Adrenal gland (tissue), 12 donors: ENCODE results near the gene PKP3. TPM values are rescaled to one million over a fixed set of nuclear protein-coding genes. Genes with fewer than 3 reads are reported as not detected.

ENCODE experiments used
- DNase-seq, 7 donors: peaks; one replicate each; pipeline ENCODE4 v3.0.0-alpha.2; 2019 to 2020
- H3K27ac ChIP-seq, 5 donors: fragments of 200-600 bp; sonication (generic) in 4 of 5; 1 replicate in 3 of 5; 2 replicates in 2 of 5; pipeline versions ENCODE4 v1.5.1 to v1.8.0; 2016 to 2020; ENCODE audit warnings: mild to moderate bottlenecking in 1 of 5
- H3K27me3 ChIP-seq: fragments of 200-600 bp; 2 replicates; pipeline ENCODE4 v1.8.0; 2021
- H3K36me3 ChIP-seq, 2 donors: fragments of 200-600 bp; replicated peaks in 1 of 2; 1 replicate in 1 of 2; 2 replicates in 1 of 2; pipeline versions ENCODE4 v1.5.1 to v1.8.0; 2018 to 2022
- H3K4me1 ChIP-seq, 2 donors: fragments of 200-600 bp; replicated peaks in 1 of 2; 1 replicate in 1 of 2; 2 replicates in 1 of 2; pipeline versions ENCODE4 v1.5.1 to v1.8.0; 2018 to 2021
- H3K4me3 ChIP-seq, 4 donors: fragments of 200-600 bp; sonication (generic) in 3 of 4; one replicate each; pipeline ENCODE4 v1.5.1; 2016 to 2018
- H3K9me3 ChIP-seq, 3 donors: fragments of 200-600 bp; sonication (generic) in 1 of 3; replicated peaks in 1 of 3; 1 replicate in 2 of 3; 2 replicates in 1 of 3; pipeline versions ENCODE4 v1.5.1 to v1.8.0; 2016 to 2021
- POLR2A ChIP-seq, 2 donors: fragments of 450-650 bp; IDR thresholded peaks; one replicate each; pipeline ENCODE4 v1.6.1; 2017; ENCODE audit warnings: antibody characterized with exemption in 2 of 2, mild to moderate bottlenecking in 2 of 2, moderate library complexity in 1 of 2
- WGBS, 4 donors: extraction: QIAGEN DNeasy Blood & Tissue Kit in 2 of 4; methylation state at CpG; one replicate each; pipeline versions ENCODE4 v1.1.5 to v1.1.7; 2013 to 2017; 5-methylcytosine and 5-hydroxymethylcytosine counted together
- intact Hi-C, 2 donors: fragments of 100-400 bp; cut with DNase I; formaldehyde crosslinking; loops; one replicate each; pipeline versions ENCODE4 v1.14.1 to v1.15.0; 2022 to 2023
- polyA plus RNA-seq, 3 donors: library from polyadenylated mRNA; stranded (reverse); fragments of 200-250 nt in 2 of 3; fragments of 350-450 nt in 1 of 3; fragmentation: Illumina TruSeq in 1 of 3; extraction: RNeasy Lipid Tissue Mini Kit (QIAGEN cat#74804) in 1 of 3; gene quantifications; one replicate each; pipeline ENCODE4 v1.2.3, GENCODE V29; 2013 to 2014
- total RNA-seq, 9 donors: library from RNA; depleted of rRNA in 4 of 9; stranded (reverse); fragments of >200 nt in 4 of 9; fragments of 120-200 nt in 1 of 9; fragmentation: NEBNext Ultra II Directional in 1 of 9; extraction: Animal tissue kit (Norgen Biotek cat#: 25700) in 1 of 9; gene quantifications; one replicate each; pipeline versions ENCODE4 v1.1.0 to v1.2.4, GENCODE V29; 2013 to 2023
- TF ChIP-seq, protein P1 (sequence below), 6 experiments: fragments of 450-650 bp in 4 of 6; fragments of 200-600 bp in 2 of 6; sonication (generic) in 1 of 6; IDR thresholded peaks; 1 replicate in 5 of 6; 2 replicates in 1 of 6; pipeline versions ENCODE4 v1.5.1 to v1.8.0; 2016 to 2021; ENCODE audit warnings: antibody characterized with exemption in 6 of 6, mild to moderate bottlenecking in 2 of 6, moderate library complexity in 1 of 6
- donor health status: healthy with polysubstance abuse.
- donor health status: Bipolar disorder and iron deficiency.
- donor health status: DM: yes; HTN: yes; CAD: no.
- donor health status: DM: no; HTN: no; CAD: no.
- donor health status: DM: no; HTN: no; CAD: no.
- donor health status: DM: yes; HTN: yes; CAD: no.

Gene PKP3
- total and polyA plus RNA-seq, 12 donors, result 0.37 to 0.65 (median 0.55) TPM; not detected in 8

DNA sequence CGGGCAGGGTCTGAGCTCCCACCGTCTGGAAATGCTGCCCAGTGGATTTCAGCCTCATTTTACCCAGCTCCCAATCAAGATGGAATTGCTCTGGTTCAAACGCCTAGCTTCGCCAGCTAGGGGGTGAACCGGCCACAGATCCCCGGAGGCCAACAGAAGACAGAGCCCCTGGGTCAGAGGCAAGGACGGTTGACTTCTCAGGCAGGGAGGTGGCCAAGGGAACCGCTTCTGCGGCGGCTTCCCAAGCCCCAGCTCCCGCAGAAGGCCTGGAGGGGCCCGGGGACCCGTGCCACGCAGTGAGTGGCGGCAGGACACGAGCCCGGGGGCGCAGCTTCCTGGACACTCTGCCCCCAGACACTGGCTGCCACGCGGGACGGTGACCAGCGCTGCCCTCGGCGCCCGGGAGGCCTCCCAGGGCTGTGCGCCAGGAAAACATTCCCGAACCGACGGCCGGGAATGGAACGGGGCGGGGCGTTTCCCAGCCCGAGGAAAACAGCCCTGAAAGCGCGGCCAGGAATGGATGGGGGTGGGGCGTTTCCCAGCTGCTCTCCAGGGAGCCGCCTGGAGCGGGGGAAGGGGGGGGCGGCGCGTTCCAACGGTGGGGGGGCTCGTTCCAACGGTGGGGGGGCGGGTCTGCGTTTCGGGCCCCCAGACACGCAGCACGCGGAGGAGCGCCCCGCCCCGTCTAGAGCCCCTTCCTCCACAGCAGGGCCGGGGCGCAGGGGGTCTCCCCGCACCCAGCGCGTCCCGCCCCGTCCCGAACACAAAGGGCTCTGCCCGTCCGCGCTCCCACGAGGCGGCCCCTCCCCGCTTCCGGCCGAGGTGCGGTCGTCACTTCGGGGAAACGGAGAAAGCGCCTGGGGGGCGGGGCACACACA, 38.2 kb upstream of the PKP3 start:
- peak overlapping the region in 2 of 4 donors; percentile 26 to 52 for H3K4me3 ChIP-seq
- no peaks in the 10 kb centered on the region for H3K9me3 ChIP-seq
- peak; percentile 87 to 96 (median 91) for DNase-seq
- WGBS, 4 donors, result 5 to 25% (median 9%) methylated on average over 12 to 74 of the region's 76 CpGs
- H3K36me3 ChIP-seq, result no peaks in the 10 kb centered on the region
- H3K27ac ChIP-seq, result peak overlapping the region; percentile 86 to 100 (median 92)
- H3K4me1 ChIP-seq, result peaks cover 9 to 13% of the 10 kb centered on the region in 2 donors
- intact Hi-C loops, result loop anchor here in 1 of 2 donors (5.0 kb wide), 1 partner anchor 49 kb away; the partner anchor contains the start of gene IFITM2
- TF ChIP-seq, protein P1, sequence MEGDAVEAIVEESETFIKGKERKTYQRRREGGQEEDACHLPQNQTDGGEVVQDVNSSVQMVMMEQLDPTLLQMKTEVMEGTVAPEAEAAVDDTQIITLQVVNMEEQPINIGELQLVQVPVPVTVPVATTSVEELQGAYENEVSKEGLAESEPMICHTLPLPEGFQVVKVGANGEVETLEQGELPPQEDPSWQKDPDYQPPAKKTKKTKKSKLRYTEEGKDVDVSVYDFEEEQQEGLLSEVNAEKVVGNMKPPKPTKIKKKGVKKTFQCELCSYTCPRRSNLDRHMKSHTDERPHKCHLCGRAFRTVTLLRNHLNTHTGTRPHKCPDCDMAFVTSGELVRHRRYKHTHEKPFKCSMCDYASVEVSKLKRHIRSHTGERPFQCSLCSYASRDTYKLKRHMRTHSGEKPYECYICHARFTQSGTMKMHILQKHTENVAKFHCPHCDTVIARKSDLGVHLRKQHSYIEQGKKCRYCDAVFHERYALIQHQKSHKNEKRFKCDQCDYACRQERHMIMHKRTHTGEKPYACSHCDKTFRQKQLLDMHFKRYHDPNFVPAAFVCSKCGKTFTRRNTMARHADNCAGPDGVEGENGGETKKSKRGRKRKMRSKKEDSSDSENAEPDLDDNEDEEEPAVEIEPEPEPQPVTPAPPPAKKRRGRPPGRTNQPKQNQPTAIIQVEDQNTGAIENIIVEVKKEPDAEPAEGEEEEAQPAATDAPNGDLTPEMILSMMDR (IDR thresholded peaks at IDR 0.05), result no peak
- peak; percentile 31 to 44 for TF ChIP-seq POLR2A (IDR thresholded peaks at IDR 0.05)
- no peaks in the 10 kb centered on the region for H3K27me3 ChIP-seq

DNA sequence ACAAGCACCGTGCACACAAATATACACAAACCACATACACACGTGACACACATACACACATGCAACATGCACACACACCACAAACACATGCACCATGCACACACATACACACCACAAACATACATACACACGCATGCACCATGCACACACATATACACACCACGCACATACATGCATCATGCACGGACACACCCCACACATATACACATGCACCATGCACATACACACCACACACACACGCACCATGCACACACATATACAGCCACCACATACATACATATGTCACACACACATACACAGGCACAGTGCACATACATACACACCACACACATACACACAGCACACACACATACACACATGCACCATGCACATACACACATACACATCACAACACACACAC, 37.4 kb upstream of the PKP3 start:
- intact Hi-C loops, result loop anchor here in 1 of 2 donors (5.0 kb wide), 1 partner anchor 49 kb away; the partner anchor contains the start of gene IFITM2

DNA sequence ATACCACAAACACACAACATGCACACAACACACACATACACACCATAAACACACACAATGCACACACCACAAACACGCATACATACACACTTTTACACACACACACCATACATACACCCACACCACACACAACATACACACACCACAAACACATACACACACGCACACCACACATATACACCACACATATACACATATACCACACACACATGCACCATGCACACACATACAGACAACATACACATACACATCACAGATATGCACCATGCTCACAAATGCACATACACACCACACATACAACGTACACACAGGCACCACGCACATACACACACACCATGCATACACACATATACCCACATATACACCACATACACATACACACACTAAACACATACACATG, 36.4 kb upstream of the PKP3 start:
- DNase-seq, result no peak
- Histone ChIP-seq H3K27me3 (no peaks in the 10 kb centered on the region), H3K4me1 (peaks cover 9 to 12% of the 10 kb centered on the region in 2 donors), H3K36me3 (no peaks in the 10 kb centered on the region), H3K27ac (no peak overlapping the region), H3K4me3 (no peak overlapping the region), H3K9me3 (no peaks in the 10 kb centered on the region)
- TF ChIP-seq, protein P1 (IDR thresholded peaks at IDR 0.05), result no peak
- TF ChIP-seq POLR2A (IDR thresholded peaks at IDR 0.05), result no peak
- intact Hi-C loops, result loop anchor here in 1 of 2 donors (5.0 kb wide), 1 partner anchor 50 kb away; the partner anchor contains the start of gene IFITM2
- WGBS, 4 donors, result 91 to 96% (median 94%) methylated on average over 4 of the region's 4 CpGs

More for the DNA sequence above, 37.4 kb upstream of the PKP3 start:
- no peaks in the 10 kb centered on the region for H3K9me3 ChIP-seq
- 72 to 78% (median 75%) methylated on average over 6 of the region's 6 CpGs for WGBS, 4 donors
- no peak overlapping the region for H3K4me3 ChIP-seq
- no peak overlapping the region for H3K27ac ChIP-seq
- no peak for TF ChIP-seq POLR2A (IDR thresholded peaks at IDR 0.05)
- TF ChIP-seq, protein P1 (IDR thresholded peaks at IDR 0.05), result no peak
- no peaks in the 10 kb centered on the region for H3K36me3 ChIP-seq
- no peaks in the 10 kb centered on the region for H3K27me3 ChIP-seq
- H3K4me1 ChIP-seq, result peaks cover 9 to 13% of the 10 kb centered on the region in 2 donors
- no peak for DNase-seq

DNA sequence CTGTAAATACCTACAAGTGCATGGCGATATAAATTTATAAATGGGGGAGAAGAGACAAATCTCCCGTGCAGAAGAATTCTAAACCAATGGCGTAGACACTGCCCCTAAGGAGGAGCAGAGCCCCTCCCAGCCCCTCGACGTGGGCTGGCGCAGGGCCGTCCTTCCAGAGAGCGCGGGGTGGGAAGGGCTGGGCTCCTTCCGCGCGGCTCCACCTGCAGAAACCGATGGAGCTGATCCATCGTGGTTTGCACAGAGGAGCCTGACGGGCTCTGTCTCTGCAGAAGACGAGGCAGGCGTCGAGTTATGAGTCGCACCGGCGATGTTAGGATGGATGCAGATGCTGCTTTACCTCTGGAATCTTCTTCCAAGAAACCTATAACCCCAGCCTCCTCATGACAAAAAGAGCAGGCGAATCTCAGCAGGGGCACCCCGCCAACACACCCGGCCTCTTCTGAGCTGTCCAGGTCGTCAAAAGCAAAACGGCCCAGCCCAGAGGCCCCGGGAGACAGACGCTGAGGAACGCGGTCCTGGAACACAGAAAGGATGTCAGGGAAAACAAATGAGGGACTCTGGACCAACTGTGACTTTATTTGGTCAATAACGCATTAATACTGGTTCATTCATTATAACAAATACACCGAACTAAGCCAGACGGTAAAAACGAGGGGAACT, 35.7 kb upstream of the PKP3 start:
- Histone ChIP-seq H3K36me3 (no peaks in the 10 kb centered on the region), H3K4me1 (peaks cover 6 to 9% of the 10 kb centered on the region in 2 donors), H3K27me3 (no peaks in the 10 kb centered on the region), H3K9me3 (no peaks in the 10 kb centered on the region), H3K27ac (no peak overlapping the region), H3K4me3 (no peak overlapping the region)
- DNase-seq, result peak in 1 of 7 donors; percentile 3
- WGBS, 4 donors, result 41 to 67% (median 63%) methylated on average over 31 to 34 of the region's 34 CpGs
- TF ChIP-seq, protein P1 (IDR thresholded peaks at IDR 0.05), result no peak
- TF ChIP-seq POLR2A (IDR thresholded peaks at IDR 0.05), result no peak
- intact Hi-C loops, result loop anchor here in 1 of 2 donors (5.0 kb wide), 1 partner anchor 51 kb away; the partner anchor contains the start of gene IFITM2
